ENCODE data around the gene HCFC1. TPM values are rescaled to one million over a fixed set of nuclear protein-coding genes. Genes with fewer than 3 reads are reported as not detected.

Gene HCFC1
- total RNA-seq, 2 experiments from 2014 or later: 45.9 to 50.2 TPM

DNA sequence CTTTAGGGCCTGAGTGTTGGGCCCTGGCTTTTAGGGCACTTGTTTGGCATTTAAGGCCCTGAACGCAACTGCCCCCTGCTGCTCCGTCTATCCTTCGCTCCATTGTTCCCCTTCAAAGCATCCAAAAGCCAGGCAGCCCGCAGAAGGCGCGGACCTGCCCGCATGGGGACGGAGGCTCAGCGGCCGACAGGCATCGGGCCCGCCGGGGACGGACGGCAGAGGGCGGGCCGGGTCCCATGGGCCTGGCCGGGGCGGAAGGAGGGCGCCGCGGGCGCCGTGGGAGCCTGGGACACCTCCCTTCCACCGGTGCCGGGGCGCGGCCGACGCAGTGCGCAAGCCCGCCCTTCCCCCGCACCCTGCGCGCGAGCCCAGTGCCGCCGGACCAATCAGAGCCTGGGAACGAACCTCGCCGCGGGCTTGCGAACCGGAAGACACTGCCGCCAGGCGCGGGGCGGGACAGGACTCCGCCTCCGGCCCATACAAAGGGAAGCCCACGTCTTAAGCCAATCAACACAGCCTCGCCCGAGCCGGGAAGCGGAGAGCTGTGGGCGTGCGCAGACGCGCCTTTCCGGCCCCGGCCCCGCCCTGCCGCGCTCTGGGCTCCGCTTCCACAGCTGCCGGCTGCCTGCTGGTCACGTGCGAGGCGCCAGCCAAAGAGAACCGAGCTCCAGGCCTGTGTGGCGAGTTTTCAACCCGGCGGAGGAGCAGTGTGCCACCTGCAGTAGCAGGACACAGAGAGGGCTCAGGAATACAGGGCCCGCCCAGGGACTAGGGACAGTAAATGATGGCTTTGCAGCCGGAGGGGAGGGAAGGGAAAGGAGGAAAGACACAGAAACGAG, 43.5 kb downstream of the HCFC1 start:
- Mint-ChIP-seq H3K27me3 (no peaks in the 10 kb centered on the region), H3K9me3 (no peaks in the 10 kb centered on the region), H3K4me3 (peak overlapping the region; percentile 96), H3K27ac (peak overlapping the region; percentile 99), H3K36me3 (ENCODE audit: low read depth) (peaks cover 53% of the 10 kb centered on the region), H3K4me1 (ENCODE audit: low read depth) (peaks cover 39% of the 10 kb centered on the region)
- ChIA-PET POLR2A (interaction anchor here (0.8 to 7.2 kb wide), 19 partner anchors 8 to 987 kb away, joined by 3 to 196 read pairs (median 6); partner anchors contain the start of genes AVPR2, HCFC1, IDH3G and IKBKG), CTCF (interaction anchor here (0.7 to 8.3 kb wide), 3 partner anchors 20 to 134 kb away, joined by 3 to 101 read pairs (median 5); partner anchors contain the start of genes IDH3G and SSR4)
- Histone ChIP-seq H3K27ac (ENCODE audit: low read depth in 1 of 2, low read length in 2 of 2) (peak overlapping the region; percentile 93 to 97), H3K4me1 (ENCODE audit: insufficient read depth, low read length) (peaks cover 51% of the 10 kb centered on the region), H3K27me3 (ENCODE audit: control insufficient read depth in 1 of 2, insufficient read depth in 2 of 2, low read length in 2 of 2) (no peaks in the 10 kb centered on the region), H3K9me3 (ENCODE audit: control insufficient read depth in 1 of 2, insufficient read depth in 1 of 2, low read length in 2 of 2) (no peaks in the 10 kb centered on the region), H3K4me3 (ENCODE audit: low read length) (peak overlapping the region; percentile 83), H3K36me3 (ENCODE audit: insufficient read depth, low read length) (peaks cover 16% of the 10 kb centered on the region)
- TF ChIP-seq, protein P1, sequence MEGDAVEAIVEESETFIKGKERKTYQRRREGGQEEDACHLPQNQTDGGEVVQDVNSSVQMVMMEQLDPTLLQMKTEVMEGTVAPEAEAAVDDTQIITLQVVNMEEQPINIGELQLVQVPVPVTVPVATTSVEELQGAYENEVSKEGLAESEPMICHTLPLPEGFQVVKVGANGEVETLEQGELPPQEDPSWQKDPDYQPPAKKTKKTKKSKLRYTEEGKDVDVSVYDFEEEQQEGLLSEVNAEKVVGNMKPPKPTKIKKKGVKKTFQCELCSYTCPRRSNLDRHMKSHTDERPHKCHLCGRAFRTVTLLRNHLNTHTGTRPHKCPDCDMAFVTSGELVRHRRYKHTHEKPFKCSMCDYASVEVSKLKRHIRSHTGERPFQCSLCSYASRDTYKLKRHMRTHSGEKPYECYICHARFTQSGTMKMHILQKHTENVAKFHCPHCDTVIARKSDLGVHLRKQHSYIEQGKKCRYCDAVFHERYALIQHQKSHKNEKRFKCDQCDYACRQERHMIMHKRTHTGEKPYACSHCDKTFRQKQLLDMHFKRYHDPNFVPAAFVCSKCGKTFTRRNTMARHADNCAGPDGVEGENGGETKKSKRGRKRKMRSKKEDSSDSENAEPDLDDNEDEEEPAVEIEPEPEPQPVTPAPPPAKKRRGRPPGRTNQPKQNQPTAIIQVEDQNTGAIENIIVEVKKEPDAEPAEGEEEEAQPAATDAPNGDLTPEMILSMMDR (IDR thresholded peaks at IDR 0.05): no peak
- peak; percentile 79 to 98 (median 92) for DNase-seq
- peak; percentile 72 for ATAC-seq (ENCODE audit: poor library complexity)
- intact Hi-C loops (cut with DNase I, micrococcal nuclease): loop anchor here (1.0 to 2.0 kb wide), 2 partner anchors 39 to 133 kb away; partner anchors contain the start of genes IDH3G (in 1 of the 2) and SSR4 (in 1 of the 2)

DNA sequence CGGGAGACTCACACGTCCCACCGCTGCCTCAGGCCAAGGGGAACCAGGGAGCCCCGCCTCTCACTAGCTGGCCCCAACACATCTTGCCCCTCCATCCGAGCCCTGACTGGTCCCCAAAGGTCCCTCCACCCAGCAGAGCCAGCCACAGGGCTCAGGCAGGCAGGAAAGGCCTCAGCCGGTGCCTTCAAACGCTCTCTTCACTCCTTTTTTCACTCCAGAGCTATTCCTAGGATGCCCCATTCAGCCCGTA, 44.0 kb downstream of the HCFC1 start:
- peak in 1 of 14 experiments; percentile 15 for DNase-seq
- Mint-ChIP-seq H3K9me3 (no peaks in the 10 kb centered on the region), H3K27me3 (no peaks in the 10 kb centered on the region), H3K4me1 (ENCODE audit: low read depth) (peaks cover 43% of the 10 kb centered on the region), H3K27ac (peak overlapping the region; percentile 99), H3K36me3 (ENCODE audit: low read depth) (peaks cover 56% of the 10 kb centered on the region), H3K4me3 (peak overlapping the region; percentile 93)
- H3K36me3 ChIP-seq (ENCODE audit: insufficient read depth, low read length): peaks cover 16% of the 10 kb centered on the region
- no peaks in the 10 kb centered on the region for H3K9me3 ChIP-seq (ENCODE audit: control insufficient read depth in 1 of 2, insufficient read depth in 1 of 2, low read length in 2 of 2)
- TF ChIP-seq, protein P1 (IDR thresholded peaks at IDR 0.05): no peak
- ChIA-PET POLR2A (interaction anchor here (1.0 to 7.2 kb wide), 17 partner anchors 9 to 986 kb away, joined by 3 to 196 read pairs (median 6); partner anchors contain the start of genes AVPR2, HCFC1, IDH3G and IKBKG), CTCF (interaction anchor here (1.4 to 8.3 kb wide), 3 partner anchors 9 to 41 kb away, joined by 3 to 101 read pairs (median 5); no protein-coding TSS in a partner anchor)
- H3K4me3 ChIP-seq (ENCODE audit: low read length): peak overlapping the region; percentile 83
- H3K27ac ChIP-seq (ENCODE audit: low read depth in 1 of 2, low read length in 2 of 2): peak overlapping the region; percentile 93 to 97
- ATAC-seq (ENCODE audit: poor library complexity): no peak
- intact Hi-C loops (cut with DNase I, micrococcal nuclease): loop anchor here (1.0 to 2.0 kb wide), 2 partner anchors 40 to 133 kb away; partner anchors contain the start of genes IDH3G (in 1 of the 2) and SSR4 (in 1 of the 2)
- H3K4me1 ChIP-seq (ENCODE audit: insufficient read depth, low read length): peaks cover 56% of the 10 kb centered on the region
- no peaks in the 10 kb centered on the region for H3K27me3 ChIP-seq (ENCODE audit: control insufficient read depth in 1 of 2, insufficient read depth in 2 of 2, low read length in 2 of 2)

DNA sequence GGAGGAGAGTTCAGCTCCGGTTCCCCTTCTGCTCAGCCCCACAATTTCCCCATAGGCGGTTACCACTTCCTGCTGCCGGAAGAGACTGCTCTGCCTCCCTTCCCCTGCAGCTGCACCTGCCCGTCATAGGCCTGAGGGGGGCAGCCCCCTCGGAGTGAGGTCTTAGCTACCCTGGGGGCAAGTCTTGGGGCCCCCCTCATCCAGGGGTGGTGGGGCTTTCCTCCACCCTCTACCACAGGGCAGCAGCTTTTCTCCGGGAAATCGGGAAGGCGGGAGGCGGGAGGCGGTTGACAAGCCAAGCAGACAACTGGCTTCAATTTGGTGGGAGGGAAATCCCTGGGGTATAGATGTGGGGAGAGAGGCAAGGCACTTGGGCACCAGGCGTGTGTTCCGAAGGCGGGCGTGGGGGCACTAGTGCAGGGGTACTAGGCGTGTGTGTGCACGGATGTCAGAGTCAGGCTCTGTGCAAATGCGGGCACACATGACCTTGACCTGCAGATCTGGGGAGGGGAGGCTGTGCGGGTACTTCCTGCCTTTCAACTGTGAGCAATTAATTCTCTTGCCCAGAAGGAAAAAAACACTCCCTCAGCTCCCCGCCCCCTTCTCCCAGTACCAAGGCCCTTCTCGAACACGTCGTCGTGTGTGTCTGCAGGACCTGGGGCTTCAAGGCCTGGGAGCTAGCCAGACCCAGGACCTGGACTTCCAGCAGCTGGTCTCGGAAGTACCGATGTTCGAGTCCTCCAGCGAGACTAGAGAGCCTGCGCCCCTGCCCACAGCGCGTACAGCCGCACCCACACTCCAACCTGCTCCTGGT, 44.6 kb downstream of the HCFC1 start:
- TF ChIP-seq, protein P1 (IDR thresholded peaks at IDR 0.05): no peak
- peak overlapping the region; percentile 93 to 97 for H3K27ac ChIP-seq (ENCODE audit: low read depth in 1 of 2, low read length in 2 of 2)
- peak; percentile 51 for ATAC-seq (ENCODE audit: poor library complexity)
- Mint-ChIP-seq H3K36me3 (ENCODE audit: low read depth) (peaks cover 60% of the 10 kb centered on the region), H3K27me3 (no peaks in the 10 kb centered on the region), H3K4me3 (peak overlapping the region; percentile 93), H3K27ac (peak overlapping the region; percentile 99), H3K9me3 (no peaks in the 10 kb centered on the region), H3K4me1 (ENCODE audit: low read depth) (peaks cover 49% of the 10 kb centered on the region)
- H3K9me3 ChIP-seq (ENCODE audit: control insufficient read depth in 1 of 2, insufficient read depth in 1 of 2, low read length in 2 of 2): no peaks in the 10 kb centered on the region
- peak; percentile 53 to 91 (median 74) for DNase-seq
- no peaks in the 10 kb centered on the region for H3K27me3 ChIP-seq (ENCODE audit: control insufficient read depth in 1 of 2, insufficient read depth in 2 of 2, low read length in 2 of 2)
- peaks cover 11% of the 10 kb centered on the region for H3K36me3 ChIP-seq (ENCODE audit: insufficient read depth, low read length)
- POLR2A ChIA-PET: interaction anchor here (0.6 to 7.2 kb wide), 23 partner anchors 9 to 986 kb away, joined by 3 to 196 read pairs (median 5); partner anchors contain the start of genes AVPR2, HCFC1, IDH3G and IKBKG
- H3K4me3 ChIP-seq (ENCODE audit: low read length): peak overlapping the region; percentile 83
- CTCF ChIA-PET: interaction anchor here (0.9 to 8.3 kb wide), 4 partner anchors 10 to 41 kb away, joined by 3 to 101 read pairs (median 4); no protein-coding TSS in a partner anchor
- intact Hi-C loops (cut with DNase I, micrococcal nuclease): loop anchor here (1.0 to 2.0 kb wide), 2 partner anchors 40 to 132 kb away; partner anchors contain the start of genes IDH3G (in 1 of the 2) and SSR4 (in 1 of the 2)
- H3K4me1 ChIP-seq (ENCODE audit: insufficient read depth, low read length): peaks cover 61% of the 10 kb centered on the region
